ENCODE measurements around the gene UMOD.

DNA sequence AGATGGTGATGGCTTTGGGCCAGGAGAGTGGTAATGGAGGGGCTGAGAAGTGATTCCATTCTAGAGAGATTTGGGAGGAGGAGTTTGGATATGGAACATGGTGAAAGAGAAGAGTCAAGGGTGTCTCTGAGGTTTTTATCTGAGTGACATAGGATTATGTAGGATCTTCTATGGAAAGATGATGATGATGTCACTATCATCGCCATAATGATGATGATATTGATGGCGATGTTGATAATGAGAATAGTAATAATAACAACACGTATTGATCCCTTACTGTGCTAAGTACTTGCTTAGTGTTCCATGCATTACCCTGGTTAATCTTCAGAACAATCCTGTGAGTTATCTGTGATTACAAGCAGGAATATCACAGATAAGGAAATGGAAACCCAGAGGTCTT is 35.5 kb upstream of the UMOD start:
- TF ChIP-seq, protein P1, sequence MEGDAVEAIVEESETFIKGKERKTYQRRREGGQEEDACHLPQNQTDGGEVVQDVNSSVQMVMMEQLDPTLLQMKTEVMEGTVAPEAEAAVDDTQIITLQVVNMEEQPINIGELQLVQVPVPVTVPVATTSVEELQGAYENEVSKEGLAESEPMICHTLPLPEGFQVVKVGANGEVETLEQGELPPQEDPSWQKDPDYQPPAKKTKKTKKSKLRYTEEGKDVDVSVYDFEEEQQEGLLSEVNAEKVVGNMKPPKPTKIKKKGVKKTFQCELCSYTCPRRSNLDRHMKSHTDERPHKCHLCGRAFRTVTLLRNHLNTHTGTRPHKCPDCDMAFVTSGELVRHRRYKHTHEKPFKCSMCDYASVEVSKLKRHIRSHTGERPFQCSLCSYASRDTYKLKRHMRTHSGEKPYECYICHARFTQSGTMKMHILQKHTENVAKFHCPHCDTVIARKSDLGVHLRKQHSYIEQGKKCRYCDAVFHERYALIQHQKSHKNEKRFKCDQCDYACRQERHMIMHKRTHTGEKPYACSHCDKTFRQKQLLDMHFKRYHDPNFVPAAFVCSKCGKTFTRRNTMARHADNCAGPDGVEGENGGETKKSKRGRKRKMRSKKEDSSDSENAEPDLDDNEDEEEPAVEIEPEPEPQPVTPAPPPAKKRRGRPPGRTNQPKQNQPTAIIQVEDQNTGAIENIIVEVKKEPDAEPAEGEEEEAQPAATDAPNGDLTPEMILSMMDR (conservative IDR thresholded peaks at IDR 0.05): no peak
- no peak for TF ChIP-seq EZH2 (IDR thresholded peaks at IDR 0.05; ENCODE audit: low read depth)
